HG03571 (cell line): ENCODE data around the gene CAMSAP2.
A peak's percentile ranks its signal among the peaks of the same experiment; 100 is the strongest.
"Not testable (repeated sequence)": the region's sequence is repeated elsewhere in the genome, so short reads cannot be mapped to it uniquely, and the experiment has no call there.

ENCODE experiments used
- ATAC-seq: cut with Tn5 transposase; IDR thresholded peaks from one replicate; pipeline ENCODE4 v1.9.1; 2021; ENCODE audit not compliant: unreplicated experiment

The CAMSAP2 gene

GRCh38 chr1:200737647-200738291 lies 924 bp upstream of the CAMSAP2 start:
- no peak for ATAC-seq

GRCh38 chr1:200738949-200739651 lies 407 bp downstream of the CAMSAP2 start:
- peak; percentile 47 for ATAC-seq

- ATAC-seq = peak; percentile 9
Observed at GRCh38 chr1:200739702-200740570, 1.2 kb downstream of the CAMSAP2 start.

DNA sequence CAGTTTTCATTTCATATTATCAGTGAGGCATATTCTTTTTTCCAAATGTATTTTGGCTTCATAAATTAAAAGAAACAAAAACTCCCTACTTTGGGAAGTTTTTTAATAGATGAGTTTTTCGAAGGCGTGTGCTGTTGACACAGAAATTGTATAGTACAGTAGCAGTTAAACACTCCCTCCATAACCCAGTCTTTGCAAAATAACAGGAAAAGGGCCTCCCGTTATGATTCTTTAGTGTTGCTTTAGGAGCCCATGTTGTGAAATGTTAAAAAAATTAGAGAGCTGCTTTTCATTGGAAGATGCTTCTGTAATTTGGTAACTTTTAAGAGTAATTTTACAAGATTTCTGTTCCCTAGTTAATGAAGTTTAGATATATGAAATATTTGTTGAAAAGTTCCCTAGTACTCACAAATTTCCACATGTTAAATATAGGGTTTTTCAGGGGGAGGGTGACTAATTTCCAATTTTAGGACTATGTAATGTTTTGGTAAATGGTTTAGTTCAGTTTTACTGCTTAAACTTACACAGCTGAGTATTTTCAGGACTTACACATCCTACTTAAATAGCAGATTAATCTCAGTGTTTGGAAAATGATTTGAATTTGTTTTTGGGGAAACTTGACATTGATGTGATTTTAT lies 2.0 kb downstream of the CAMSAP2 start:
- no peak for ATAC-seq

DNA sequence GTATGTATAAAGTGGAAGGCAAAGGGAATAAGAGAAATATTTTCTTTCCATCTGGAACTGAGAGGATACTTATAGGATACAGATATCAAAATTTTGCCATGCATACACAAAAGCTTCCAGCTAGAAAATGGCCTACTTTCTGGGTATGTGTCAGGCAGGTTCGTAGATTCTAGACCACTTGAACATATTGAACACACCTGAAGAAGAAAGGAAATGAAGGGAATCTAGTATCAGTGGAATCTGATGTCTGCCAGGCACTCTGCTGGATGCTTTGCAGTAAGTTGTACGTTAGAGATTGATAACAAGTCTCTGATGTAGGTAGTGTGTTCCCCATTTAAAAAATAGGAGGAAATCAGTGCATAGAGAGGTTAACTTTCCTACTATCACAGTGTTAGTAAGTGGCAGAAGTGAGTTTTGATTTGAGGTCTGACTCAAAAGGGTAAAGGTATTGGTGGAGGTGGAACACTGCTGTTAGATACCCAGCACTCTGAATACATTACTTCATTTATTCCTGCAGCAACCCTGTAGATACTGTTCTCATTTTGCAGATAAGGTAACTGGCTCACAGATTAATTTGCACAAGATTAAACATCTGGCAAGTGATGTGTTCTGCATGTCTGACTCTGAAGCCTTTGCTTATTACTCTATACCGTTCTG lies 3.0 kb downstream of the CAMSAP2 start:
- ATAC-seq = no peak

- ATAC-seq = no peak
Observed at GRCh38 chr1:200744143-200744542, 5.5 kb downstream of the CAMSAP2 start.

DNA sequence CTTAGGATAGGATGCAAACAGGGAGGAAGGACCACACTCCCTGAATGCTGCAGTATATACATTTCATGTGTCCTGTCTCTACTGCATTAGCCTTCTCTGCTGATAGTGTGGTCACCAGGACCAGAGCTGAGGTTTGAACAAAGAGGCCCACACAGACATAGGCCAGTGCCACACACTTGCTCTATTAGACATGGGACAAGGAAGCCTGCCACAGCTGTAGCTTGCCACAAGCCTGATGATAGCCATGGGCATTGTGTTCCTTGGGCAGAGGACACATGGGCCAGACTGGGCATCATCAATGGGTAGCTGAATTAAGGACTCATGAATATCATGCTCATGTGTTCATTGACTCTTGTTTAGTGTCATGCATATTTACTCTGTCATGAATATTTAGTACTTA lies 10.4 kb downstream of the CAMSAP2 start:
- no peak for ATAC-seq

DNA sequence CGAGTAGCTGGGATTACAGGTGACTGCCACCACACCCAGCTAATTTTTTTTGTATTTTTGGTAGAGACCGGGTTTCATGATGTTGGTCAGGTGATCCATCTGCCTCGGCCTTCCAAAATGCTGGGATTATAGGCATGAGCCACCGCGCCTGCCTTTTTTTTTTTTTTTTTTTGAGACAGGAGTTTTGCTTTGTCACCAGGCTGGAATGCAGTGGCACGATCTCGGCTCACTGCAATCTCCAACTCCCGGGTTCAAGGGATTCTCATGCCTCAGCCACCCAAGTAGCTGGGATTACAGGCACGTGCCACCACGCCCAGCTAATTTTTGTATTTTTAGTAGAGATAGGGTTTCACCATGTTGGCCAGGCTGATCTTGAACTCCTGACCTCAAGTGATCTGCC lies 12.1 kb downstream of the CAMSAP2 start:
- ATAC-seq = not testable (repeated sequence)

GRCh38 chr1:200751717-200752116 lies 13.0 kb downstream of the CAMSAP2 start:
- ATAC-seq = no peak

GRCh38 chr1:200753650-200754198 lies 15.0 kb downstream of the CAMSAP2 start:
- no peak for ATAC-seq

DNA sequence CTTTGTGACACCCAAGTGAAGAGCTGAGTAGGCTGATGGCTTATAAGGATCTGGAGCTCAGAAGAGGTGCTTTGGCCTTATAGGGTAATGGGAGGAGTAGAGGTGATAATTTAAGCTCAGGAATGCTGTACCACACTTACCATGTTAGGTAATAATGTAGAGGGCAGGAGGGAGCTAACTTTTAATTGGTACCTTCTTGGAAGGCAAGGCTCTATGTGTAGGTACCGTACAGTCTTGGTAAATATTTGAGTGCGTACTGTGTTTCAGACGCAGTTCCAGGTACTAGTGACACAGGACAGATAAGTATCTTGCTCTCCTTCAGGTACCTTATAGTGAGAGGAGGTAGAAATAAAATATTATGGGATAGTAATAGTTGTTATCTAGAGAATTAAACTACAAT lies 16.8 kb downstream of the CAMSAP2 start:
- ATAC-seq = no peak

DNA sequence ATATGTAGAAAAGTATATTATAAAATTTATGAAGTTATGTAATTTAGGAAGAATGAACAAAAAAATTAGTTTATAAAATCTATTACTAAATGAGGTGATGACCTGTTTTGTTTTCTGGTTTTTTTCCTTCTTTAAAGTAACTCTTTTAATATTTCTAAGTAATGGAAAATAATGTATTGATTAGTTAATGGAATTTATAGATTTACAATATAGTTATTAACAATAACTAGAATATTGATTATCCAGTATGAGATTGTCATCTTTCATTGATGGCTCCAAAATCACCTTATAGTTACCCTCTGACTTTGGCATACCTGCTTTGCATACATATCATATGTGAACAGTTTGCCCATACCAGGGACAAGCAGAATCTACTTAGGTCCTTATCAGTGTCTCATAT lies 23.4 kb downstream of the CAMSAP2 start:
- ATAC-seq = no peak

- ATAC-seq = no peak
Observed at GRCh38 chr1:200767321-200767720, 28.6 kb downstream of the CAMSAP2 start.

DNA sequence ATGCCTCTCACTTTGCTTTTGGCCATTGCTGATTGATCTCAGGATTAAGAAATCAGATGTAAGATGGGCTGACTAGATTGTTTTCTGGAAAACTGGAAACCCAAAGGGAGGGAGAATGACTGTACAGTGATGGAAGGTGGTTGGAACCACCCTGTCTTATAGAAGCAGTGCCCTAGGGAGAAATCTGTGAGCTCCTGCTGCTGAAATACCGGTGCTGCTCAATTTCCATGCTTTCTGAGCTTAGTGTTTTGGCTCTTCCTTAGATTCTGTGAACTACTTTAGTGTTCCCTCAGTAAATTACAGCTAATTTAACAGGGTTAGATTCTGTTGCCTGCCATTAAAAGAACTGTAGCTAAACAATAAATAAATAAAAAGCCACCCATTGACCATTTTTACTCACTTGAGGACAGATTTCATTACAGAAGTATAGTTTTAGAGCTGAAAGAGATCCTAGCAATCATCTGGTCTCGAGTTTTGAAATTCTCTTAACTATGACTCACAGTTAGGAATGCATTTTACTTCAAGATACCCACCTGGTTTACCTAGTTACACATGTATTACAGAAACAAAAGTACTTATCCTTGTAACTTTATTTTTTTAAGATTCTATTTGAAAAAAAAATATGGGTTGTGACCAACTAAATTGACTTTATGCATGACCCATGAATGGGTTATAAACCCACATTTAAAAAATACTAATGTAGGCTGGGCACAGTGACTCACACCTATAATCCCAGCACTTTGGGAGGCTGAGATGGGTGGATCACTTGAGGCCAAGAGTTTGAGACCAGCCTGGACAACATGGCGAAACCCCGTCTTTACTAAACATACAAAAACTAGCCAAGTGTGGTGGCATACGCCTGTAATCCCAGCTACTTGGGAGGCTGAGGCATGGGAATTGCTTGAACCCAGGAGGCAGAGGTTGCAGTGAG lies 33.2 kb downstream of the CAMSAP2 start:
- ATAC-seq = no peak

DNA sequence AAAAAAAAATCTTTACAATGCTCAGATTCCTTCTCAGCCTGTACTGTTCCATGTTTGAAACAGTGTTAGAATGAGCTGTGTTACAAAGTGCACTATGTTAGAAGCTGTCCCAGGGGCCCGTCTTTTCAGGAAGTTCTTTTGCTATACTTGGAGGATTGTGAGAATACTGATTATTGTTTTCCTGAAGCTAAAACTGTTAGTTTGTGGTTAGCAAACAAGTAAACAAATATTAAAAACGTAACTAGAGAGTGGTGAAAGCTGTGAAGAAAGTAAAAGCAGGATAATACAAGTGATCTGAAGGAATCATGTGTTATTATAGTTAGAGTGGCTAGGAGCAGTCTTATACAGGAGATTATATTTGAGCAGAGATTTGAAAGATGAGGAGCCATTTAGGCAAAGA lies 35.6 kb downstream of the CAMSAP2 start:
- ATAC-seq = no peak

- no peak for ATAC-seq
Observed at GRCh38 chr1:200774735-200775444, 36.2 kb downstream of the CAMSAP2 start.

DNA sequence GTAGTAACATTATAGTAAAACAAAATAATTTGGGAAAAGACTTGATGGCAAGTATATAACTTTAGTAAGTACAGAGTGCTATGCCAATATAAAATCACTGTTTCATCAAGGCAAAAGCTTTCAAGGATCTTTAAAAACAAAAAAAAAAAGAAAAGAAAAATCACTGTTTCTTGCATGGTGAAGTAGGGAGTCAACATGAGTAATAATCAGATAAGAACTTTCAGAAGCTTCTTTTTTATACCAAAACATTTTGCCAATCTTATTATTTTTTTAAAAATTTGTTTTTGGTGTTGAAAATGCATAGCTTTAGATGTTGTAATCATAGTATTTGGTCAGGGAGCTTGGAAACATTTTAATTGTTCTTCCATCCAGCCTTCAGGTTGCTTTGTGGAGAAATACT lies 37.2 kb downstream of the CAMSAP2 start:
- ATAC-seq = no peak

DNA sequence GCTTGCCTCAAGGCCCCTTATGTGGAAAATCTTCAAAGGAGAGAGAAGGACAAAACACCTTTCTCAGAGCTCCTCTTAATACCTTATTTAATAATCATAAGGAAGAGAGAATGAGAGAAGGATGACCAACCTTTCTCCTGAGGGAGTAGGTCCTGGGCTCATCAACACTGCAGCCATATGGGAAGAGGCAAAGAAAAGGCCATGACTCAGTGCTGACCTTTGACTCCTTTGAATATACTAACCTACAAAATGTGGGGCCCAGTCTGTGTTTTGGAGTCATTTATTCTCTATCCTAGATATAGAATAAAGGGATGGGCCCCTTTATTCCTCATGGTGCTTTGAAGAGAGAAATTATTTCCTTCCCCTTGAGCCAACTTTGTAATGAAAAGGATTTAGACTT lies 38.3 kb downstream of the CAMSAP2 start:
- no peak for ATAC-seq

DNA sequence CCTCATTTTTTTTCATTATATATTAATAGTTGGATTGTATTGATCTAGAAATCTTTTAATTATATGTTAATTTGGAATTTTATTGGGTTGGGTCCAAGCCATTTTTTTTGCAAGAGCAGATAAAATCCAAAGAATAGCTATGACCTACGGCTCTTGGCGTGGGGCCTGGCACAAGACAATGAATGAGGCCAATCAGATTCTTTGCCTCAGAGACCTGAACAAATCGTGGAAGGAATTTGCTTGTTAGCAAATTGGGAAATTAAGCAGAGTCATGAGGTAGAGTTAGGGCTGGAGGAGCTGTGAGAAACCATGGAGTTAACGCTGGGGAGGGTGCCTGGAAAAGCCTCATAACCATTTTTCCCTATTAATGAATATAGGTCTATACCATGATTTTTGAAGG lies 40.1 kb downstream of the CAMSAP2 start:
- ATAC-seq = no peak
